ENCODE results near the gene PRSS8.

GRCh38 chr16:31118223-31119155, 17.0 kb downstream of the PRSS8 start:
- TF ChIP-seq POLR2A (IDR thresholded peaks at IDR 0.05; ENCODE audit: low read depth, low read length) (no peak), POLR2AphosphoS5 (IDR thresholded peaks at IDR 0.05; ENCODE audit: low read depth, low read length) (no peak), TAF1 (IDR thresholded peaks at IDR 0.05; ENCODE audit: borderline replicate concordance, low read depth, low read length) (no peak)
